HEK293 (cell line): ENCODE measurements around the gene SIL1.

ENCODE experiments used
- CTCF ChIA-PET: fragments of 350-600 bp; formaldehyde crosslinking; extraction: SDS; loops from one replicate; lab custom pipeline; 2021; ENCODE audit warnings: antibody characterized with exemption; lab: Yijun Ruan, JAX
- POLR2A ChIA-PET: fragments of 300-600 bp; formaldehyde crosslinking; extraction: SDS; loops from one replicate; lab custom pipeline; 2020; ENCODE audit warnings: antibody characterized with exemption, inconsistent platforms; lab: Yijun Ruan, JAX
- H3K27ac ChIP-seq: fragments of 200-500 bp; sonication (Bioruptor generic); 2 replicates; pipeline ENCODE4 v1.5.1; 2014; ENCODE audit warnings: low read depth, low read length, control low read depth, inconsistent platforms; ENCODE audit errors: extremely low read depth
- H3K36me3 ChIP-seq, 2 experiments: fragments of 200-500 bp in 1 of 2; sonication (Bioruptor generic) in 1 of 2; 1 replicate in 1 of 2; 2 replicates in 1 of 2; pipeline ENCODE4 v1.5.1; 2014 to 2017; ENCODE audit warnings: inconsistent platforms in 2 of 2, low read length in 2 of 2; ENCODE audit not compliant: control insufficient read depth in 2 of 2, insufficient read depth in 1 of 2
- H3K4me1 ChIP-seq: fragments of 200-500 bp; sonication (Bioruptor generic); 2 replicates; pipeline ENCODE4 v1.5.1; 2014; ENCODE audit warnings: mild to moderate bottlenecking, low read length, inconsistent platforms; ENCODE audit not compliant: control insufficient read depth, insufficient read depth
- H3K4me3 ChIP-seq: 2 replicates; pipeline ENCODE4 v1.5.1; 2011; ENCODE audit warnings: low read depth, mild to moderate bottlenecking, control low read depth, low read length, moderate library complexity
- H3K9me3 ChIP-seq: fragments of 200-500 bp; sonication (Bioruptor generic); 2 replicates; pipeline ENCODE4 v1.5.1; 2014; ENCODE audit warnings: low read depth, low read length, inconsistent platforms; ENCODE audit not compliant: control insufficient read depth, insufficient read depth
- BCL11A ChIP-seq: fragments of 450-650 bp; formaldehyde crosslinking; IDR thresholded peaks from 2 replicates; pipeline ENCODE4 v1.5.1; 2016; ENCODE audit warnings: low read depth, missing biosample characterization, missing genetic modification characterization
- BCL6B ChIP-seq: fragments of 450-650 bp; formaldehyde crosslinking; IDR thresholded peaks from 2 replicates; pipeline ENCODE4 v1.5.1; 2017; ENCODE audit warnings: missing biosample characterization, missing genetic modification characterization
- EGR2 ChIP-seq: fragments of 450-650 bp; formaldehyde crosslinking; IDR thresholded peaks from 2 replicates; pipeline ENCODE4 v1.5.1; 2016; ENCODE audit warnings: low read depth, missing biosample characterization, missing genetic modification characterization
- GLI2 ChIP-seq: fragments of 450-650 bp; formaldehyde crosslinking; IDR thresholded peaks from 2 replicates; pipeline ENCODE4; 2017; ENCODE audit warnings: missing biosample characterization, missing genetic modification characterization, low read depth, borderline replicate concordance
- KLF16 ChIP-seq: fragments of 450-650 bp; formaldehyde crosslinking; IDR thresholded peaks from 2 replicates; pipeline ENCODE4 v1.5.1; 2017; ENCODE audit warnings: missing biosample characterization, missing genetic modification characterization
- SALL2 ChIP-seq: fragments of 450-650 bp; formaldehyde crosslinking; IDR thresholded peaks from 2 replicates; pipeline ENCODE4 v1.5.0; 2017; ENCODE audit warnings: missing biosample characterization, mild to moderate bottlenecking, missing genetic modification characterization, borderline replicate concordance
- SCRT2 ChIP-seq: fragments of 450-650 bp; formaldehyde crosslinking; IDR thresholded peaks from 2 replicates; pipeline ENCODE4 v1.5.1; 2016; ENCODE audit warnings: missing biosample characterization, missing genetic modification characterization
- ZBTB11 ChIP-seq: fragments of 450-650 bp; formaldehyde crosslinking; conservative IDR thresholded peaks from 2 replicates; pipeline ENCODE4 v1.5.1; 2016; ENCODE audit warnings: low read depth, missing biosample characterization, missing genetic modification characterization
- ZBTB21 ChIP-seq: fragments of 450-650 bp; formaldehyde crosslinking; IDR thresholded peaks from 2 replicates; pipeline ENCODE4 v1.5.1; 2017; ENCODE audit warnings: missing biosample characterization, missing genetic modification characterization
- ZBTB8A ChIP-seq: fragments of 450-650 bp; formaldehyde crosslinking; IDR thresholded peaks from 2 replicates; pipeline ENCODE4 v1.5.1; 2016; ENCODE audit warnings: missing biosample characterization, missing genetic modification characterization
- ZFP41 ChIP-seq: fragments of 450-650 bp; formaldehyde crosslinking; IDR thresholded peaks from 2 replicates; pipeline ENCODE4 v1.5.1; 2016; ENCODE audit warnings: missing biosample characterization, missing genetic modification characterization, borderline replicate concordance
- ZNF155 ChIP-seq: fragments of 450-650 bp; formaldehyde crosslinking; IDR thresholded peaks from 2 replicates; pipeline ENCODE4 v1.5.1; 2016; ENCODE audit warnings: missing biosample characterization, missing genetic modification characterization
- ZNF16 ChIP-seq: fragments of 450-650 bp; formaldehyde crosslinking; IDR thresholded peaks from 2 replicates; pipeline ENCODE4 v1.5.1; 2016; ENCODE audit warnings: low read depth, missing biosample characterization, missing genetic modification characterization
- ZNF175 ChIP-seq: fragments of 450-650 bp; formaldehyde crosslinking; IDR thresholded peaks from 2 replicates; pipeline ENCODE4 v1.5.1; 2016; ENCODE audit warnings: missing biosample characterization, missing genetic modification characterization
- ZNF184 ChIP-seq: fragments of 450-650 bp; IDR thresholded peaks from 2 replicates; pipeline ENCODE4 v1.5.1; 2018; ENCODE audit warnings: missing biosample characterization, mild to moderate bottlenecking, missing genetic modification characterization
- ZNF211 ChIP-seq: fragments of 450-650 bp; formaldehyde crosslinking; IDR thresholded peaks from 2 replicates; pipeline ENCODE4 v1.5.1; 2016; ENCODE audit warnings: low read depth, missing biosample characterization, missing genetic modification characterization
- ZNF223 ChIP-seq: fragments of 450-650 bp; formaldehyde crosslinking; IDR thresholded peaks from 2 replicates; pipeline ENCODE4 v1.5.1; 2016; ENCODE audit warnings: missing biosample characterization, missing genetic modification characterization
- ZNF335 ChIP-seq: fragments of 450-650 bp; formaldehyde crosslinking; conservative IDR thresholded peaks from 2 replicates; pipeline ENCODE4 v1.5.1; 2016; ENCODE audit warnings: missing biosample characterization, missing genetic modification characterization
- ZNF350 ChIP-seq: fragments of 450-650 bp; formaldehyde crosslinking; IDR thresholded peaks from 2 replicates; pipeline ENCODE4 v1.5.0; 2017; ENCODE audit warnings: missing biosample characterization, mild to moderate bottlenecking, missing genetic modification characterization
- ZNF404 ChIP-seq: fragments of 450-650 bp; formaldehyde crosslinking; IDR thresholded peaks from 2 replicates; pipeline ENCODE4 v1.5.1; 2017; ENCODE audit warnings: missing biosample characterization, missing genetic modification characterization
- ZNF423 ChIP-seq: fragments of 450-650 bp; formaldehyde crosslinking; IDR thresholded peaks from 2 replicates; pipeline ENCODE4 v1.5.1; 2016; ENCODE audit warnings: missing biosample characterization, missing genetic modification characterization
- ZNF501 ChIP-seq: fragments of 450-650 bp; formaldehyde crosslinking; IDR thresholded peaks from 2 replicates; pipeline ENCODE4 v1.5.1; 2016; ENCODE audit warnings: missing biosample characterization, missing genetic modification characterization
- ZNF704 ChIP-seq: fragments of 450-650 bp; formaldehyde crosslinking; IDR thresholded peaks from 2 replicates; pipeline ENCODE4 v1.5.1; 2016; ENCODE audit warnings: missing biosample characterization, missing genetic modification characterization
- ZNF747 ChIP-seq: fragments of 450-650 bp; formaldehyde crosslinking; IDR thresholded peaks from 2 replicates; pipeline ENCODE4 v1.5.1; 2016; ENCODE audit warnings: missing biosample characterization, missing genetic modification characterization
- ZNF776 ChIP-seq: fragments of 450-650 bp; formaldehyde crosslinking; IDR thresholded peaks from 2 replicates; pipeline ENCODE4 v1.5.0; 2017; ENCODE audit warnings: missing biosample characterization, missing genetic modification characterization, borderline replicate concordance
- ZNF785 ChIP-seq: fragments of 450-650 bp; formaldehyde crosslinking; IDR thresholded peaks from 2 replicates; pipeline ENCODE4 v1.5.1; 2016; ENCODE audit warnings: missing biosample characterization, missing genetic modification characterization
- TF ChIP-seq, protein P1 (sequence below): fragments of 450-650 bp; formaldehyde crosslinking; IDR thresholded peaks from 2 replicates; pipeline ENCODE4 v1.5.1; 2016; ENCODE audit warnings: missing biosample characterization, missing genetic modification characterization, low read depth
- TF ChIP-seq, protein P2 (sequence below): fragments of 450-650 bp; formaldehyde crosslinking; IDR thresholded peaks from 2 replicates; pipeline ENCODE4 v1.5.1; 2017; ENCODE audit warnings: missing biosample characterization, missing genetic modification characterization

SIL1 gene

DNA sequence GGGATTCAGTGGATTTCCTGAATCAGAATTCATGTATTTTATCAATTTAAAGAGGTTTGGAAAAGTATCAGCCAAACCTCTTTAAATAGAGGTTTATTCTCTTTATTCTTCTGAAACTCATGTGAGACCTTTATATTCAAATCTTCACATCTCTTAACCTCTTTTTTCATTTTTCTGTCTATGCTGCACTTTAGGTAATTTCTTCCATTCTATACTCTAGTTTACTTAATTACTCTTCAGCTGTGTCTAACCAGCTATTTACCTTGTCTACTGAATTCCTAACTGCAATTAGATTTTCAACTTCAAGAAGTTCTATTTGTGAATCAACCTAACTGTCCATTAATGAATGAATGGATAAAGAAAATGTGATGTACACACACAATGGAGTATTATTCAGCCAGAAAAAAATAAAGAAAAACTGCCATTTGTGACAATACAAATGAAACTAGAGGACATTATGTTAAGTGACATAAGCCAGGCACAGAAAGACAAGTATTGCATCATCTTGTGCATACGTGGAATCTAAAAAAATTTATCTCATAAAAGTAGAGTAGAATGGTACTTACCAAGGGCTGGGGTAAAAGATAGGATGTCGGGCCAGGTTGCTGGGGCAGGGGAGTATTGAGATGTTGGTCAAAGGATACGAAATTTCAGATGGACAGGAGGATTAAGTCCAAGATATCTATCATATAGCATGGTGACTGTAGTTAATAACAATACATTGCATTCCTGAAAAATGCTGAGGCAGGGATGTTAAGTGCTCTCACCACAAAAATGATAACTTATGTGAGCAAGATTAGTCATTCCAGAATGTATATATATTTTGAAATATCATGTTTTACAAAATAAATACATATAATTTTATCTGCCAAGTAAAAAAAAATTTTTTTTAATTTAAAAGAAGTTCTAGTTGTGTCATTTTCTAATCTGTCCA, 193.5 kb downstream of the SIL1 start:
- no peak for TF ChIP-seq ZNF404
- TF ChIP-seq, protein P1, sequence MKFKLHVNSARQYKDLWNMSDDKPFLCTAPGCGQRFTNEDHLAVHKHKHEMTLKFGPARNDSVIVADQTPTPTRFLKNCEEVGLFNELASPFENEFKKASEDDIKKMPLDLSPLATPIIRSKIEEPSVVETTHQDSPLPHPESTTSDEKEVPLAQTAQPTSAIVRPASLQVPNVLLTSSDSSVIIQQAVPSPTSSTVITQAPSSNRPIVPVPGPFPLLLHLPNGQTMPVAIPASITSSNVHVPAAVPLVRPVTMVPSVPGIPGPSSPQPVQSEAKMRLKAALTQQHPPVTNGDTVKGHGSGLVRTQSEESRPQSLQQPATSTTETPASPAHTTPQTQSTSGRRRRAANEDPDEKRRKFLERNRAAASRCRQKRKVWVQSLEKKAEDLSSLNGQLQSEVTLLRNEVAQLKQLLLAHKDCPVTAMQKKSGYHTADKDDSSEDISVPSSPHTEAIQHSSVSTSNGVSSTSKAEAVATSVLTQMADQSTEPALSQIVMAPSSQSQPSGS, result no peak
- TF ChIP-seq SCRT2 (tag by site-specific recombination), result no peak
- TF ChIP-seq GLI2 (tag by site-specific recombination), result no peak
- no peak for TF ChIP-seq ZNF423
- TF ChIP-seq KLF16, result no peak
- no peak for TF ChIP-seq ZFP41 (tag by site-specific recombination)
- no peak for TF ChIP-seq ZNF785 (tag by site-specific recombination)
- TF ChIP-seq ZBTB11, result no peak
- TF ChIP-seq ZNF350 (tag by site-specific recombination), result no peak
- no peak for TF ChIP-seq ZNF155
- no peak for TF ChIP-seq ZNF335 (tag by site-specific recombination)
- TF ChIP-seq, protein P2, sequence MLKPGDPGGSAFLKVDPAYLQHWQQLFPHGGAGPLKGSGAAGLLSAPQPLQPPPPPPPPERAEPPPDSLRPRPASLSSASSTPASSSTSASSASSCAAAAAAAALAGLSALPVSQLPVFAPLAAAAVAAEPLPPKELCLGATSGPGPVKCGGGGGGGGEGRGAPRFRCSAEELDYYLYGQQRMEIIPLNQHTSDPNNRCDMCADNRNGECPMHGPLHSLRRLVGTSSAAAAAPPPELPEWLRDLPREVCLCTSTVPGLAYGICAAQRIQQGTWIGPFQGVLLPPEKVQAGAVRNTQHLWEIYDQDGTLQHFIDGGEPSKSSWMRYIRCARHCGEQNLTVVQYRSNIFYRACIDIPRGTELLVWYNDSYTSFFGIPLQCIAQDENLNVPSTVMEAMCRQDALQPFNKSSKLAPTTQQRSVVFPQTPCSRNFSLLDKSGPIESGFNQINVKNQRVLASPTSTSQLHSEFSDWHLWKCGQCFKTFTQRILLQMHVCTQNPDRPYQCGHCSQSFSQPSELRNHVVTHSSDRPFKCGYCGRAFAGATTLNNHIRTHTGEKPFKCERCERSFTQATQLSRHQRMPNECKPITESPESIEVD (tag by site-specific recombination), result no peak
- TF ChIP-seq ZNF704 (tag by site-specific recombination), result no peak
- no peak overlapping the region for H3K27ac ChIP-seq
- CTCF ChIA-PET, result no interaction called here
- H3K36me3 ChIP-seq, result no peaks in the 10 kb centered on the region; a peak in 1 of 3 replicates
- no peak overlapping the region for H3K4me3 ChIP-seq
- no peaks in the 10 kb centered on the region for H3K9me3 ChIP-seq
- no peaks in the 10 kb centered on the region for H3K4me1 ChIP-seq
- POLR2A ChIA-PET, result no interaction called here

GRCh38 chr5:138999674-139000073, 198.5 kb downstream of the SIL1 start:
- Histone ChIP-seq H3K4me1 (no peaks in the 10 kb centered on the region), H3K4me3 (no peak overlapping the region), H3K9me3 (no peaks in the 10 kb centered on the region), H3K27ac (no peak overlapping the region), H3K36me3 (no peaks in the 10 kb centered on the region; a peak in 1 of 3 replicates)
- CTCF ChIA-PET, result interaction anchor here (0.6 kb wide), 1 partner anchor 339 kb away, joined by 3 read pairs; no protein-coding TSS in a partner anchor
- POLR2A ChIA-PET, result no interaction called here
- TF ChIP-seq ZNF175 (no peak), ZNF223 (tag by site-specific recombination) (no peak), ZNF501 (tag by site-specific recombination) (no peak), BCL11A (no peak), ZNF776 (tag by site-specific recombination) (no peak), ZNF747 (tag by site-specific recombination) (no peak), ZBTB8A (tag by site-specific recombination) (no peak), EGR2 (no peak), ZNF211 (tag by site-specific recombination) (no peak), SALL2 (tag by site-specific recombination) (no peak), ZNF184 (tag by site-specific recombination) (no peak), BCL6B (tag by site-specific recombination) (no peak), ZNF16 (tag by site-specific recombination) (no peak), ZBTB21 (tag by site-specific recombination) (no peak)
